LNCAP (cell line): ENCODE measurements around the gene SLC30A4.

Experiments used
- CTCF ChIP-seq: fragments of 450-650 bp; IDR thresholded peaks from 2 replicates; pipeline ENCODE4 v1.5.1; 2017; ENCODE audit warnings: mild to moderate bottlenecking

The SLC30A4 gene

DNA sequence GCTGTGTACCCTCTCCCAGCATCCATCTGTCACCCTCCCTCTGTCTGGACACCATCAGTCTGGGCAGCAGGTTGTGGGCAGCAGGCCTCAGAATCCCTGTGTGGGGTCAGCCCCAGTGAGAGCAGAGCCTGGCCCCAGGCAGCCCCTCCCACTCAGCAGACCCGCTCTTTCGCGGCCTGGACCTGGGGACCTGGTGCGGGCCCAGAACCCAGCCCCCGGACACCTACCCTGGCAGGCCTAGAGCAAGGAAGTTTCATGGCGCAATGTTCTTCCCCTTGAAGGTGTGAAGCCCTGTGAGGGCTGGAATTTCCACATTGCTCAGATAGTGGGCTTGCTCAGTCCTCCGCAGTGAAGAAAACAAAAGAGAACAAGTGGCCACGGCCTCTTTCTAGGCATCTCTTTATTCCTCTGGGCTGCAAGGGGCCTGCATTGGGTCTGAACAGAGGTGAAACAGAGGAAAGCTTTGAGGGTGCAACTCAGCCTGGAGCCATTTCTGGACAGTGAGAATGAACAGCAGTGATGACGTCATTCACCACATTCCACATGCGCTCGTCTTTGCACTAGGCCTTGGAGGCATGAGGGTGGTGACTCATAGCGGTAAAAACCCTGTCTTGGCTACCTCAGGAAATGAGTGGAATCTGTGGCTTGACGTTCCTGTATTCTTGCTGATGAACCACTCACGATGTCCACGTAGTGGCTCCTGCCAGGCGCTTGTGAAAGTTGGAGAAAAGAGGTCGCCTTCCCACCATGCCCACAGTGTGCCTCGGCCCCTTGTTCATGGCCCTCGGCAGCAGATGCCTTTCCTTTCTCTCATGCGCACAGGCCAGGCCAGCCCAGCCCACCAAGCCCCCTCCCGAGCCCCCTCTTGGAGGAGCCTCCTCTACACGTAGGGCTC, 66.1 kb downstream of the SLC30A4 start:
- no peak for TF ChIP-seq CTCF

DNA sequence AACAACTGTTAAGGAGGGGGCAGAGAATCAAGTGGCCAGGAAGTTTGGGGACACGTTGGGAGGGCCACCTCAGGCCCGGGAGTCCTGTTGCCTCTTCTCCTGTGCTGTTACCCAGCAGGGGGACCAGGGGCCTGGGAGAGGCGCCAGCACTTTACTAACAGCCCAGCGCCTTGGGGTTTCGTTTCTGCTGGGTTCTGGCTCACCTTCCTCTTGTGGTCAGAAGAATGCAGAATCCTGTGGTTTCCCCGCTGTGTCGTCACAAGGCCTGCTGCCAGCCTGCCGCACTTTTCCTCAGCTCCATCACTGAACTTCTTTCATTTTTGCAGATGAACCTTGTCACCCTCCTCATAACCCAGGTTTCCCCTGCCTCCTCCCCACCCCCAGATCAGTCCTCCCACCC, 67.7 kb downstream of the SLC30A4 start:
- TF ChIP-seq CTCF = no peak

- no peak for TF ChIP-seq CTCF
These were observed 71.3 kb downstream of the SLC30A4 start for GRCh38 chr15:45451265-45451664.

DNA sequence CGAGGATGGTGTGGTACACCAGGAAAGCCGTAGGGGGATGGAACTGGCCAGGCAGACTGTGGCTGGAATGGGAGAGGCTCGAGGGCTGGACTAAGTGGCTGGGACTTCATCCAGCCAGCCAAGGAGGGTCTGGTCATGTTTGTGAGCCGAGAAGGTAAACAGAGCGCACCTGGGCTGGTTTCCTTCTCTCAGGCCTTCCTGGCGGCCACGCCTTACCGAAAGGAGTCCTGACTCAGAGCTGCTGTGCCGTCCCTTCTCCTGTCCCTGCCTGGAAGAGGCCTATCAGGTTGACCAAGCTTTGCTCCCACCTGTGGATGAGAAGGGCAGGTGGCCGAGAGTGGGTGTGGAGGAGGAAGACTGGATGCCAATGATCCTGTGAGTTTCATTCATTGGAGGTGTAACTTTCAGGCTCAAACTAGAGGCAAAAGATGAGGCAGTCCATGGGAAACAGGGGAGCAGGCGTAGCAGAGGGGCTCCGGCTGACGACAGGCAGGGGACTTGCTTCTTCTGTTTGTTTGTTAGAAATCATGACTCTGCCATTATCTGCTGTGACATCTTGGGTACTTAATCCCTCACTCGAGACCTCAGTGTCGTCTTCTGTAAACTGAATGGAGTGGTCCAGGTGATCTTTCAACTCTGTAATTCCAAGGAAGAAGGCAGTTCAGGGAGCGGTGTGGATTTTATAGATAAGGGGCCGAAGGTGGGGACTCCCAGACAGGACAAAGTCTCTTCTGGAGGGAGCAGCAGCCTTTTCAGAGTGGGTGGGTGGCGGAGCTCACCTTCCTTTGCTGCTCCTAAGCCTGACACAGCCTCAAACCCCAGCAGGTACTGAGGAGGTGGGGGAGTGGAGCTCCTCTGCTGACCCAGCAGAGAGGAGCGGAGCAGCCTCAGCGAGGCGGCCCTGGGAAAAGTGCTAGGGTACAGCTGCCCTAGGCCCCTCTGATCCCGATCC, 72.4 kb downstream of the SLC30A4 start:
- no peak for TF ChIP-seq CTCF

GRCh38 chr15:45449395-45449794, 73.2 kb downstream of the SLC30A4 start:
- TF ChIP-seq CTCF = no peak

- no peak for TF ChIP-seq CTCF
These were observed 74.3 kb downstream of the SLC30A4 start for GRCh38 chr15:45448066-45448915.

- no peak for TF ChIP-seq CTCF
These were observed 78.9 kb downstream of the SLC30A4 start for GRCh38 chr15:45443645-45444044.
